Suppressor macrophage treated with lipopolysaccharide for 4 hours (primary cell): ENCODE results near the gene ESYT1.
"Not testable (repeated sequence)": the region's sequence is repeated elsewhere in the genome, so short reads cannot be mapped to it uniquely, and the experiment has no call there.

Experiments
- DNase-seq: peaks from one replicate; pipeline ENCODE4 v3.0.0-alpha.2; 2020

ESYT1 gene

GRCh38 chr12:56104815-56105608, 23.1 kb upstream of the ESYT1 start:
- no peak for DNase-seq

GRCh38 chr12:56105609-56105902, 22.5 kb upstream of the ESYT1 start:
- no peak for DNase-seq

- no peak for DNase-seq
Measured at GRCh38 chr12:56107242-56107641, 20.8 kb upstream of the ESYT1 start.

GRCh38 chr12:56110571-56110970, 17.5 kb upstream of the ESYT1 start:
- DNase-seq, result no peak

- DNase-seq, result no peak
Measured at GRCh38 chr12:56114084-56114483, 14.0 kb upstream of the ESYT1 start.

GRCh38 chr12:56115329-56115728, 12.7 kb upstream of the ESYT1 start:
- DNase-seq, result no peak

- peak; percentile 98 for DNase-seq
Measured at GRCh38 chr12:56116267-56117081, 11.6 kb upstream of the ESYT1 start, which contains the start of gene RPL41. Gene RPL41, plus strand, starts transcription at chr12:56116633.

- DNase-seq, result not testable (repeated sequence)
Measured at GRCh38 chr12:56117082-56117706, 10.9 kb upstream of the ESYT1 start.

- DNase-seq, result peak; percentile 98
Measured at GRCh38 chr12:56117778-56118687, 10.0 kb upstream of the ESYT1 start, which contains the start of gene ZC3H10. Gene ZC3H10, plus strand, starts transcription at chr12:56118266. Its CDS starts 2,297 bp downstream, at chr12:56120563.

GRCh38 chr12:56118688-56119357, 9.2 kb upstream of the ESYT1 start:
- peak; percentile 55 for DNase-seq

- DNase-seq, result peak; percentile 87
Measured at GRCh38 chr12:56119361-56119796, 8.7 kb upstream of the ESYT1 start.

GRCh38 chr12:56120158-56120846, 7.8 kb upstream of the ESYT1 start:
- DNase-seq, result no peak

- DNase-seq, result no peak
Measured at GRCh38 chr12:56121204-56121870, 6.7 kb upstream of the ESYT1 start.

- DNase-seq, result no peak
Measured at GRCh38 chr12:56122637-56123036, 5.4 kb upstream of the ESYT1 start.

- no peak for DNase-seq
Measured at GRCh38 chr12:56124133-56124532, 3.9 kb upstream of the ESYT1 start.

- no peak for DNase-seq
Measured at GRCh38 chr12:56126732-56127239, 1.3 kb upstream of the ESYT1 start.

GRCh38 chr12:56127485-56127887, 581 bp upstream of the ESYT1 start:
- no peak for DNase-seq

- DNase-seq, result peak; percentile 22
Measured at GRCh38 chr12:56128670-56129205, 671 bp downstream of the ESYT1 start.

GRCh38 chr12:56129206-56129941, 1.3 kb downstream of the ESYT1 start:
- peak; percentile 51 for DNase-seq
